NCI-H2196 (cell line): ENCODE data around the gene LIME1.

Source experiments
- DNase-seq: peaks from one replicate; lab custom pipeline; 2025; ENCODE audit not compliant: unreplicated experiment; lab: John Stamatoyannopoulos, UW

LIME1 gene

GRCh38 chr20:63735859-63736718 lies at the start of gene LIME1:
Gene LIME1 (plus strand): TSS chr20:63736664. CDS start chr20:63737550, 886 bp downstream.
- no peak for DNase-seq

- DNase-seq: no peak
These were observed 48.9 kb upstream of the LIME1 start for GRCh38 chr20:63687419-63688178.

GRCh38 chr20:63688228-63689045 lies 48.0 kb upstream of the LIME1 start:
- DNase-seq: no peak

- no peak for DNase-seq
These were observed 47.1 kb upstream of the LIME1 start for GRCh38 chr20:63689046-63690002.

GRCh38 chr20:63690003-63690897 lies 46.2 kb upstream of the LIME1 start:
- no peak for DNase-seq

- DNase-seq: no peak
These were observed 45.4 kb upstream of the LIME1 start for GRCh38 chr20:63690898-63691710.

GRCh38 chr20:63691711-63692435 lies 44.6 kb upstream of the LIME1 start:
- no peak for DNase-seq

GRCh38 chr20:63692436-63693082 lies 43.9 kb upstream of the LIME1 start:
- DNase-seq: no peak

- DNase-seq: no peak
These were observed 43.3 kb upstream of the LIME1 start for GRCh38 chr20:63693083-63693732.

GRCh38 chr20:63693733-63694583 lies 42.5 kb upstream of the LIME1 start:
- no peak for DNase-seq

GRCh38 chr20:63694584-63695423 lies 41.7 kb upstream of the LIME1 start:
- DNase-seq: no peak

- DNase-seq: no peak
These were observed 40.8 kb upstream of the LIME1 start for GRCh38 chr20:63695424-63696305.

- DNase-seq: no peak
These were observed 40.2 kb upstream of the LIME1 start for GRCh38 chr20:63696306-63696627.
